ENCODE measurements around the gene IFIT1B.
"Not testable (repeated sequence)": the region's sequence is repeated elsewhere in the genome, so short reads cannot be mapped to it uniquely, and the experiment has no call there.

The IFIT1B gene, protein sequence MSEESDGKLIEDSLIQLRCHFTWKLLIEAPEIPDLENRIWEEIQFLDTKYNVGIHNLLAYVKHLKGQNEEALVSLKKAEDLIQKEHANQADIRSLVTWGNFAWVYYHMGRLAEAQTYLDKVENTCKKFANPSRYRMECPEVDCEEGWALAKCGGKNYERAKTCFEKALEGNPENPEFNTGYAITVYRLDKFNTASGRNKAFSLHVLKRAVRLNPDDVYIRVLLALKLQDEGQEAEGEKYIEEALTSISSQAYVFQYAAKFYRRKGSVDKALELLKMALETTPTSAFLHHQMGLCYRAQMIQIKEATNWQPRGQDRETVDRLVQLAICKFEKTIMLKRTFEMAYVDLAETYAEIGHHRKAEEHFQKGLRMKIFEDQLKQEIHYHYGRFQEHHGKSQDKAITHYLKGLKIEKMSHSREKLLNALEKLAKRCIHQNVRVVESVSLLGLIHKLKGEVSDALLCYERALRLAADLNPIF

DNA sequence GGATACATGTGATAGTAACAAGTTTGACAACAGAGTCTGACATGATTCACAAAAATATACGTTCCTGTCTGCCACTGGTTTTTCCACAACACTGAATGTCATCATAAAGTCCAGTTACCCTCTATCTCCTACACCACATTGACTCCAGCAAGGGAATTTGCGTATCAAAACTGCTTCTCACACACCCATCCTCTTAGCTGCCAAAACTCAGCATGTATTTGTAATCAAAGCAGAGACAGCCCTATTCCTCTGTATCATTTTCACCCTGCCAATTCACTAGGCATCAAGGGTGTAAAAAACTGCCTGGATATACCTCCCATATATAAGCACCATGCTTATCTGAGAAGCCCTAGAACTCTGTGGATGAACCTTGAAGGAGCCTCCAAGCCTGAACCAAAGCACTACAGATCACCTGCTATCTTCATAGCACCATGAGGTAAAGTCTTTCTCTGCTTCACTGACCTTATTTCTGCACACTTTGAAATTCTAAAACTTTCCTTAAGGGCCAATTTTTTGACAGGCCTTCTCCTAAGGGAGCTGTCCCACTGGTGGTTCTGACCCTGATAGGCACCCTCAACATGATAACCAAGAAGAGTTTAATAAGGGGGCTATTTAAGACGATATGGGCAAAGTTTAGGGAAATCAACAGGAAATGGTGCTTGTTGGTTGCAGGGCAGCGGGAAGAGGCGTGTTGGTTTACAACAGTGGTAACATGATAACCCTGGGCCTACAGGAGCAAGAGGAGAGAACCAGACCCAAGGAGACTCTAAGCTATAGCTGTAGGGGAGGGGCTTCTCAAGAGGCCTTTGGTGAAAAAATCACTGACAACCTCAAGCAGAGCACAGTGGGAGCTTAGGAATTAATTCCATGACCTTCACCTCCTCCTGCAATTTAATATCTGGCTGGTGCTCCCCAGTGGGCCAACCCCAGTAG is at the start of gene IFIT1B:
IFIT1B (plus strand) TSS at position 352 of the 933 bp plus-strand sequence; CDS start at position 432, 80 bp downstream.
- Histone ChIP-seq H3K4me1 (ENCODE audit: insufficient read depth, low read length) (peaks cover 10% of the 10 kb centered on the region), H3K9me3 (ENCODE audit: low read length) (no peaks in the 10 kb centered on the region), H3K36me3 (ENCODE audit: insufficient read depth, low read length) (no peaks in the 10 kb centered on the region), H3K27me3 (ENCODE audit: insufficient read depth, low read length) (no peaks in the 10 kb centered on the region), H3K4me3 (ENCODE audit: low read length) (no peak within 1 kb of the TSS), H2AFZ (ENCODE audit: low read depth, low read length) (no peak within 1 kb of the TSS)

DNA sequence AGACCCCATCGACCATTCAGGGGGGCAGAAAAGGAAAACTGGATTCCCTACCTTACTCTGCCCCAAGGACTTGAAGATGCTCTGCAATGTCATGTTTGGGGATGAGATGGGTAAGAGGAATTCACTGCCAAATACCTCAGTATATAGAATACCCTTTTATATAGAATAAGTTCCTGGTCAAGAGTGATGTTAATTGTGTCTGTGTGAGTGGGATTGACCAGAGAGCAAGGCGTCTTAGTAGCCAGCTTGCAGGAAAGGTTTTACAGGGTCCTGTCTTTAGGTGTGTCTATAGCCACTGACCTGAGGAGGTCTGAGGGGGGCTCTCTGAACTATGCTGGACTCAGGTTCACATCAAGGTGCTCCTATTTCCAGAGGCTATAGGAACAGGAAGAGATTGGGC is 48.7 kb upstream of the IFIT1B start:
- no peaks in the 10 kb centered on the region for H3K27me3 ChIP-seq (ENCODE audit: insufficient read depth, low read length)
- H3K36me3 ChIP-seq (ENCODE audit: insufficient read depth, low read length), result no peaks in the 10 kb centered on the region
- H3K4me1 ChIP-seq (ENCODE audit: insufficient read depth, low read length), result peaks cover 29% of the 10 kb centered on the region
- no peak overlapping the region for H2AFZ ChIP-seq (ENCODE audit: low read depth, low read length)
- H3K9me3 ChIP-seq (ENCODE audit: low read length), result no peaks in the 10 kb centered on the region
- no peak overlapping the region for H3K4me3 ChIP-seq (ENCODE audit: low read length)

DNA sequence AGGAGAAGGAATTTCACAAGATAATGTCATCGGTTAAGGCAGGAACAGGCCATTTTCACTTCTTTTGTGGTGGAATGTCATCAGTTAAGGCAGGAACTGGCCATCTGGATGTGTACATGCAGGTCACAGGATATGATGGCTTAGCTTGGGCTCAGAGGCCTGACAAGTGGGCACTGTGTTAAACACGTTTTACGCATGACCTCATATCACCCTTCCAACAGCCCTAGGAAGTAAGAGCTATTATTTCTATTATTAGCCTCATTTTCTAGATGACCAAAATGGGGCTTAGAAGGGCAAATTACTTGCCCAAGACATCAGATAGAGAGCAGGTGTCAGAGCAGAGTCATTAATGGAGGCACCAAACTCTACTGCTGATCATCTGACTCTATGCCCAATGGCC is 47.8 kb upstream of the IFIT1B start:
- H3K4me3 ChIP-seq (ENCODE audit: low read length); H2AFZ ChIP-seq (ENCODE audit: low read depth, low read length); H3K27me3 ChIP-seq (ENCODE audit: insufficient read depth, low read length); H3K9me3 ChIP-seq (ENCODE audit: low read length); H3K36me3 ChIP-seq (ENCODE audit: insufficient read depth, low read length): not testable (repeated sequence)
- peaks cover 29% of the 10 kb centered on the region for H3K4me1 ChIP-seq (ENCODE audit: insufficient read depth, low read length)

DNA sequence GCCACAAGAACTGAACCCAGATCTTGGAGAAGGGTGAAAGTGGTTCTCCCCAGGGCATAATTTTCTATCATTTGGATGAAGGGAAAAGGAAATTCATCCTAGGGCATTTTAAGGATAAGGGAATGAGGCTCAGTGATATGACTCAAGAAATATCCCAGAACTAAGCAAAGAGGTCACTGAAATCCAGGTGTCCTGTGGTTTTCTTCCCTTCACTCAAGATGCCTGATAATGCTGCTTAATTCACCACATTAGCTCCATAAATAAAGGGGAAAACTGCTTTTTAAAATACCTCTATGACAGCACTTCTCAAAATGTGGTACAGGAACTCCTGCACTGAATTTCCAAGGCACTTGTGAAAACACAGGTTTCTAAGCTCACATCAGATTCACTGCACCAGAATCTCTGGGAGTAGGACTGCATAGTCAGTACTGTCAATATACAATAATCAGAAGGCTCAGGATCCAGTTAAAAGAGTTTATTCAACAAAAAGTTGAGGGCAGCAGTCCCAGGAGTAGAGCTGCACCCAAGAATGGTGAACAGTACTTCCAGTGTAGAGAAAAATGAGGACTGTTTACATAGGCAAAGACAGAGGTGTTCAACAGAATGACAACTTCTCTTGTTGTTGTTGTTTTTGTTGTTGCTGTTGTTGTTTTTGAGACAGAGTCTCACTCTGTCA is 47.2 kb upstream of the IFIT1B start:
- H3K27me3 ChIP-seq (ENCODE audit: insufficient read depth, low read length), result no peaks in the 10 kb centered on the region
- H3K36me3 ChIP-seq (ENCODE audit: insufficient read depth, low read length), result no peaks in the 10 kb centered on the region
- H3K4me1 ChIP-seq (ENCODE audit: insufficient read depth, low read length), result peaks cover 29% of the 10 kb centered on the region
- H3K4me3 ChIP-seq (ENCODE audit: low read length), result no peak overlapping the region
- H2AFZ ChIP-seq (ENCODE audit: low read depth, low read length), result no peak overlapping the region
- H3K9me3 ChIP-seq (ENCODE audit: low read length), result no peaks in the 10 kb centered on the region

DNA sequence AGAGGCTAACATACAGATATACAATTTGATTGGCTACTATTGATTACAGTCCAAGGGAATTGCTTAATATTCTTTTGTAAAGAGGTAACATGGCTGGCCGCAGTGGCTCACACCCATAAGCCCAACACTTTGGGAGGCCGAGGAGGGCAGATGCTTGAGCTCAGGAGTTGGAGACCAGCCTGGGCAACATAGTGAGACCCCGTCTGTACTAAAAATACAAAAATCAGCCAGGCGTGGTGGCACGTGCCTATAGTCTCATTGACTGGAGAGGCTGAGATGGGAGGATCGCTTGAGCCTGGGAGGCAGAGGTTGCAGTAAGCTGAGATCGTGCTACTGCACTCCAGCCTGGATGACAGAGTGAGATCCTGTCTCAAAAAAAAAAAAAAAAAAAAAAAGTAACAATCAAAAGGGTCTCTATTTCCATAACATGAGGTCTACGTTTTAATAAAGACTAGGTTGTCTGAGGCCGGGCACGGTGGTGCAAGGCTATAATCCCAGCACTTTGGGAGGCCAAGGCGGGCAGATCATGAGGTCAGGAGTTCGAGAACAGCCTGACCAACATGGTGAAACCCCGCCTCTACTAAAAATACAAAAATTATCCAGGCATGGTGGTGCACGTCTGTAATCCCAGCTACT is 46.3 kb upstream of the IFIT1B start:
- not testable (repeated sequence) for H3K36me3 ChIP-seq (ENCODE audit: insufficient read depth, low read length); H2AFZ ChIP-seq (ENCODE audit: low read depth, low read length); H3K9me3 ChIP-seq (ENCODE audit: low read length); H3K27me3 ChIP-seq (ENCODE audit: insufficient read depth, low read length); H3K4me3 ChIP-seq (ENCODE audit: low read length)
- H3K4me1 ChIP-seq (ENCODE audit: insufficient read depth, low read length), result peaks cover 29% of the 10 kb centered on the region

DNA sequence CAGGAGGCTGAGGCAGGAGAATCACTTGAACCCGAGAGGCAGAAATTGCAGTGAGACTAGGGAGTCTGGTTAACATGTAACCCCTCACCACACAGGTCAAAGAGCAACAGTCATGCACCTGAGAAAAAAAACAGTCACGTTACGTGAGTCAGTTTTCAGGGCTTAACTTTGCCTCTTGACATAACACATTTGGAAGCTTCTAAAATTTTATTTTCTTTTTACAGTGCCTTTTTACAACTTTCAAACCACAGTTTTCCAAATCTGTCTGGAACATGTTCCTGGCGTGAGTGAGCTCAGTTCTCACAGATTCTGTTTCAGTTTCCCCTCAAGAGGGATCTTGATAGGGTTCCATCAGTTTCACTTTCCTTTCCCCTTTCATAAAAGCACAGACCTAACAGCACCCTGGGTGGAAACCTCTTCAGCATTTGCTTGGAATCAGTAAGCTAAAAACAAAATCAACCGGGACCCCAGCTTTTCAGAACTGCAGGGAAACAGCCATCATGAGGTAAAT is 45.7 kb upstream of the IFIT1B start:
- no peak overlapping the region for H3K4me3 ChIP-seq (ENCODE audit: low read length)

DNA sequence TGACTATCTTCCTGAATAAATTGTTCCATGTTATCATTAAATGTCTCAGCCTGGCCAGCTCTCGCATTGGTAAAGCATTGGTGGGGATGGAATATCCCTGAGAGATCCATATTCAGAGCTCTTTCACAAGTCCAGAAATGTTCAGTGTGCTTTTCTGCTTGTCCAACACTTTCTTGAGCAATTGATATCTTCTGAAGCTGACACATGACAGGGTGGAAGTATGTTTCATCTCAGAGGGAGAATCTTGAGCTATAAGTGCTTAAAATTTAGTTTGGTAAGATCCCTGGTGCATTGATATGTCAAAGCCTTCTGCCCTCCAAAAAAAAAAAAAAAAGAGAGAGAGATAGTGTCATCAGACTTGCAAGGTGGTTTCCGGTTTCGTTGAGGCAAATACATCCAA is 42.6 kb upstream of the IFIT1B start:
- Histone ChIP-seq H3K9me3 (ENCODE audit: low read length) (no peaks in the 10 kb centered on the region), H3K36me3 (ENCODE audit: insufficient read depth, low read length) (no peaks in the 10 kb centered on the region), H3K4me3 (ENCODE audit: low read length) (no peak overlapping the region), H2AFZ (ENCODE audit: low read depth, low read length) (no peak overlapping the region), H3K4me1 (ENCODE audit: insufficient read depth, low read length) (peaks cover 9% of the 10 kb centered on the region), H3K27me3 (ENCODE audit: insufficient read depth, low read length) (no peaks in the 10 kb centered on the region)

More for the DNA sequence above, 45.7 kb upstream of the IFIT1B start:
- Histone ChIP-seq H3K4me1 (ENCODE audit: insufficient read depth, low read length) (peaks cover 24% of the 10 kb centered on the region), H3K27me3 (ENCODE audit: insufficient read depth, low read length) (no peaks in the 10 kb centered on the region), H3K36me3 (ENCODE audit: insufficient read depth, low read length) (no peaks in the 10 kb centered on the region), H3K9me3 (ENCODE audit: low read length) (no peaks in the 10 kb centered on the region), H2AFZ (ENCODE audit: low read depth, low read length) (no peak overlapping the region)

DNA sequence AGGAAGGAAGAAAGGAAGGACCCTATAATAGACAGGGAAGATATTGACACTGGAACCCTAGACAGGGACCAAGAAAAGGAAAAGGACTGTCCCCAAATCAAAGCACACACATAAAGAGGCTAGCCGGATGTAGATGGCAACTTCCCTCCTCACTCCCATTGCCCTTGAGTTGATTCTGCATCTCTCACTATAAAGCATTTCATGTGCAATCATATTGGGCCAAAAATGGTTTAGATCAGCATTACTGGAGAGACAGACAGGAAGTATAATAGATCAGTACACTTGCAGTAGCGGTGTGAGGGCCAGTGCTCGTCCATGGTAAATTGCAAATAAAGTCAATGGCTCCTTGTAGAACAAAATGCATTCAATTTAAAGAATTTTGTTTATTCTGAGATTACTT is 41.6 kb upstream of the IFIT1B start:
- Histone ChIP-seq H2AFZ (ENCODE audit: low read depth, low read length) (no peak overlapping the region), H3K36me3 (ENCODE audit: insufficient read depth, low read length) (no peaks in the 10 kb centered on the region), H3K4me1 (ENCODE audit: insufficient read depth, low read length) (peaks cover 9% of the 10 kb centered on the region), H3K9me3 (ENCODE audit: low read length) (no peaks in the 10 kb centered on the region), H3K27me3 (ENCODE audit: insufficient read depth, low read length) (no peaks in the 10 kb centered on the region), H3K4me3 (ENCODE audit: low read length) (no peak overlapping the region)

DNA sequence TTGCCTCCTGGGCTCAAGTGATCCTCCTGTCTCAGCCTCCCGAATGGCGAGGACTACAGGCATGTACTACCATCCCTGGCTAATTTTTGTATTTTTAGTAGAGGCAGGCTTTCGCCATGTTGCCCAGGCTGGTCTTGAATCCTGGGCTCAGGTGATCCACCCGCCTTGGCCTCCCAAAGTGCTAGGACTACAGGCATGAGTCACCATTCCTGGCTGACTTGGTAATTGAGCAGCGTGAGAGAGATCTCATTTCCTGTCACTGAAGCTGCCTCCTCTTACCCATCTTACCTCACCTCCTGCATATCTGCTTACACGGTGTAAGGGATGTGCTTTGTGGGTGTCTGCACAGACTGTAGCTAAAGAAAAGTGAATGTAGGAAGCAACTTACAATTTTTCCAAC is 40.4 kb upstream of the IFIT1B start:
- no peak overlapping the region for H3K4me3 ChIP-seq (ENCODE audit: low read length)
- H2AFZ ChIP-seq (ENCODE audit: low read depth, low read length), result no peak overlapping the region
- no peaks in the 10 kb centered on the region for H3K27me3 ChIP-seq (ENCODE audit: insufficient read depth, low read length)
- peaks cover 13% of the 10 kb centered on the region for H3K4me1 ChIP-seq (ENCODE audit: insufficient read depth, low read length)
- no peaks in the 10 kb centered on the region for H3K36me3 ChIP-seq (ENCODE audit: insufficient read depth, low read length)
- no peaks in the 10 kb centered on the region for H3K9me3 ChIP-seq (ENCODE audit: low read length)

DNA sequence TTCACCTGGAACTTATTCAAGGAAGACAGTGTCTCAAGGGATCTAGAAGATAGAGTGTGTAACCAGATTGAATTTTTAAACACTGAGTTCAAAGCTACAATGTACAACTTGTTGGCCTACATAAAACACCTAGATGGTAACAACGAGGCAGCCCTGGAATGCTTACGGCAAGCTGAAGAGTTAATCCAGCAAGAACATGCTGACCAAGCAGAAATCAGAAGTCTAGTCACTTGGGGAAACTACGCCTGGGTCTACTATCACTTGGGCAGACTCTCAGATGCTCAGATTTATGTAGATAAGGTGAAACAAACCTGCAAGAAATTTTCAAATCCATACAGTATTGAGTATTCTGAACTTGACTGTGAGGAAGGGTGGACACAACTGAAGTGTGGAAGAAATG is 39.1 kb upstream of the IFIT1B start:
- Histone ChIP-seq H3K4me3 (ENCODE audit: low read length) (no peak overlapping the region), H3K27me3 (ENCODE audit: insufficient read depth, low read length) (no peaks in the 10 kb centered on the region), H3K36me3 (ENCODE audit: insufficient read depth, low read length) (no peaks in the 10 kb centered on the region), H2AFZ (ENCODE audit: low read depth, low read length) (no peak overlapping the region), H3K9me3 (ENCODE audit: low read length) (no peaks in the 10 kb centered on the region), H3K4me1 (ENCODE audit: insufficient read depth, low read length) (peaks cover 18% of the 10 kb centered on the region)

DNA sequence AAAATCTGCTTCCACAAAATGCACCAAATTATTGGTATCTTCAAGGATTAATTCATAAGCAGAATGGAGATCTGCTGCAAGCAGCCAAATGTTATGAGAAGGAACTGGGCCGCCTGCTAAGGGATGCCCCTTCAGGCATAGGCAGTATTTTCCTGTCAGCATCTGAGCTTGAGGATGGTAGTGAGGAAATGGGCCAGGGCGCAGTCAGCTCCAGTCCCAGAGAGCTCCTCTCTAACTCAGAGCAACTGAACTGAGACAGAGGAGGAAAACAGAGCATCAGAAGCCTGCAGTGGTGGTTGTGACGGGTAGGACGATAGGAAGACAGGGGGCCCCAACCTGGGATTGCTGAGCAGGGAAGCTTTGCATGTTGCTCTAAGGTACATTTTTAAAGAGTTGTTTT is 38.0 kb upstream of the IFIT1B start:
- Histone ChIP-seq H3K4me3 (ENCODE audit: low read length) (no peak overlapping the region), H3K36me3 (ENCODE audit: insufficient read depth, low read length) (no peaks in the 10 kb centered on the region), H3K27me3 (ENCODE audit: insufficient read depth, low read length) (no peaks in the 10 kb centered on the region), H3K4me1 (ENCODE audit: insufficient read depth, low read length) (peaks cover 17% of the 10 kb centered on the region), H2AFZ (ENCODE audit: low read depth, low read length) (no peak overlapping the region), H3K9me3 (ENCODE audit: low read length) (no peaks in the 10 kb centered on the region)

DNA sequence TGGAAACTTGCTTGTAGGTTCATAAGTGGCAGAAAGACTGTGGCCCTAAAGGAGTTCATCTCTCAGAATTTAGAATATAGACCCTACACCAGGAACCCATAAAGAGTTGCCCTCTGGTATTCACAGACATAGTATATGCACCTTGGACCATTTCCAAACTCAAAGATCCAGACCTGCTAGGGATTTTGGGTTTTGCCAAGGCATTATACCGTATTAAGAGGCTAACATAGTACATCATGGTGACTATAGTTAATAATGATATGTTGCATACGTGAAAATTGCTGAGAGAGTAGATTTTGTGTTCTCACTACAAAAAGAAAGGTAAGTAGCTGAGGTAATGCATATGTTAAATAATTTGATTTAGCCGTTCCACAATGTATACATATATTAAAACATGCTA is 36.2 kb upstream of the IFIT1B start:
- H3K9me3 ChIP-seq (ENCODE audit: low read length), result no peaks in the 10 kb centered on the region
- no peaks in the 10 kb centered on the region for H3K27me3 ChIP-seq (ENCODE audit: insufficient read depth, low read length)
- no peak overlapping the region for H2AFZ ChIP-seq (ENCODE audit: low read depth, low read length)
- H3K36me3 ChIP-seq (ENCODE audit: insufficient read depth, low read length), result no peaks in the 10 kb centered on the region
- H3K4me3 ChIP-seq (ENCODE audit: low read length), result no peak overlapping the region
- H3K4me1 ChIP-seq (ENCODE audit: insufficient read depth, low read length), result peaks cover 21% of the 10 kb centered on the region
